ENCODE measurements around the gene MTMR10.

Gene MTMR10

GRCh38 chr15:30941520-30941919, 49.9 kb downstream of the MTMR10 start:
- no peaks in the 10 kb centered on the region for H3K27me3 ChIP-seq (ENCODE audit: insufficient read depth, low read length)
- no peak overlapping the region for H3K4me3 ChIP-seq (ENCODE audit: low read depth, low read length, poor library complexity, severe bottlenecking)
- no peaks in the 10 kb centered on the region for H3F3A ChIP-seq (ENCODE audit: insufficient read depth, low read length)
- TF ChIP-seq CTCF (IDR thresholded peaks at IDR 0.05; ENCODE audit: low read length) (no peak), EZH2 (IDR thresholded peaks at IDR 0.05; ENCODE audit: borderline replicate concordance, low read length) (no peak)
- H3K9me2 ChIP-seq (ENCODE audit: low read depth, low read length), result no peaks in the 10 kb centered on the region
- H2AFZ ChIP-seq (ENCODE audit: low read length), result no peak overlapping the region
- no peaks in the 10 kb centered on the region for H3K4me1 ChIP-seq (ENCODE audit: insufficient read depth, low read length, severe bottlenecking)
- no peak overlapping the region for H3K4me2 ChIP-seq (ENCODE audit: low read length)
- H3K9ac ChIP-seq (ENCODE audit: low read length), result no peak overlapping the region
- H3K36me3 ChIP-seq (ENCODE audit: insufficient read depth, low read length), result peaks cover 96% of the 10 kb centered on the region
- no peaks in the 10 kb centered on the region for H3K9me3 ChIP-seq (ENCODE audit: low read length)
- H4K20me1 ChIP-seq (ENCODE audit: insufficient read depth, low read length), result no peaks in the 10 kb centered on the region
- H3K79me2 ChIP-seq (ENCODE audit: insufficient read depth, low read length), result no peaks in the 10 kb centered on the region
- H3K27ac ChIP-seq (ENCODE audit: low read depth, low read length, poor library complexity, severe bottlenecking), result no peak overlapping the region

DNA sequence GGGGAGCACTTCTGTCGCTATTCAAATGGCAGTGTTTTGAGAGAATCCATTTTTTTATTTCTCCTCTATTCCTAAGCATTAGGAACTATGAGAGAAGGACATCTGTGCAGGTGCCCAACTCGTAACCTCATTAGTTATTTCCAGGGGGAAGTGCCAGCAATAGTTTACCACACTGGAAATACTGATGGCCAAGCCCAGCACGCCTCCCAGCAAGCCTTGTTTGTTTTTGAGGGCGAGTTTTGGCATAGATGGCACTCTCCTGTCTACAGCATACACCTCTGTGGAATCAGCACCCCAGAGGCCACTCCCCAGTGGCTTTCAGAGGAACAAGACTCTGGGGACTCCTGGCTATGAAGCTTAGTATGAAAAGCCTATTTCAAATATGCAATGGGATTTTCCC, 51.1 kb downstream of the MTMR10 start:
- Histone ChIP-seq H3K79me2 (ENCODE audit: insufficient read depth, low read length) (no peaks in the 10 kb centered on the region), H3K27ac (ENCODE audit: low read depth, low read length, poor library complexity, severe bottlenecking) (no peak overlapping the region), H3K36me3 (ENCODE audit: insufficient read depth, low read length) (peaks cover 92% of the 10 kb centered on the region), H3K9me2 (ENCODE audit: low read depth, low read length) (no peaks in the 10 kb centered on the region), H3K9ac (ENCODE audit: low read length) (no peak overlapping the region), H3K9me3 (ENCODE audit: low read length) (no peaks in the 10 kb centered on the region), H3K4me1 (ENCODE audit: insufficient read depth, low read length, severe bottlenecking) (no peaks in the 10 kb centered on the region), H4K20me1 (ENCODE audit: insufficient read depth, low read length) (no peaks in the 10 kb centered on the region), H3K27me3 (ENCODE audit: insufficient read depth, low read length) (no peaks in the 10 kb centered on the region), H3K4me2 (ENCODE audit: low read length) (no peak overlapping the region), H3F3A (ENCODE audit: insufficient read depth, low read length) (no peaks in the 10 kb centered on the region), H2AFZ (ENCODE audit: low read length) (no peak overlapping the region), H3K4me3 (ENCODE audit: low read depth, low read length, poor library complexity, severe bottlenecking) (no peak overlapping the region)
- TF ChIP-seq EZH2 (IDR thresholded peaks at IDR 0.05; ENCODE audit: borderline replicate concordance, low read length), result no peak
- no peak for TF ChIP-seq CTCF (IDR thresholded peaks at IDR 0.05; ENCODE audit: low read length)

GRCh38 chr15:30939161-30939560, 52.3 kb downstream of the MTMR10 start:
- Histone ChIP-seq H3K4me3 (ENCODE audit: low read depth, low read length, poor library complexity, severe bottlenecking) (no peak overlapping the region), H3K79me2 (ENCODE audit: insufficient read depth, low read length) (no peaks in the 10 kb centered on the region), H3K4me2 (ENCODE audit: low read length) (no peak overlapping the region), H2AFZ (ENCODE audit: low read length) (no peak overlapping the region), H3K27ac (ENCODE audit: low read depth, low read length, poor library complexity, severe bottlenecking) (no peak overlapping the region), H3K9me2 (ENCODE audit: low read depth, low read length) (no peaks in the 10 kb centered on the region), H3K4me1 (ENCODE audit: insufficient read depth, low read length, severe bottlenecking) (peaks cover 7% of the 10 kb centered on the region), H3K9ac (ENCODE audit: low read length) (no peak overlapping the region), H4K20me1 (ENCODE audit: insufficient read depth, low read length) (no peaks in the 10 kb centered on the region), H3K9me3 (ENCODE audit: low read length) (no peaks in the 10 kb centered on the region), H3K27me3 (ENCODE audit: insufficient read depth, low read length) (no peaks in the 10 kb centered on the region), H3F3A (ENCODE audit: insufficient read depth, low read length) (no peaks in the 10 kb centered on the region), H3K36me3 (ENCODE audit: insufficient read depth, low read length) (peaks cover 94% of the 10 kb centered on the region)
- TF ChIP-seq EZH2 (IDR thresholded peaks at IDR 0.05; ENCODE audit: borderline replicate concordance, low read length), result no peak
- no peak for TF ChIP-seq CTCF (IDR thresholded peaks at IDR 0.05; ENCODE audit: low read length)

Measured in OCI-LY1 (cell line).